OCI-LY7 (cell line): ENCODE measurements around the gene PTEN.

Source experiments
- CTCF ChIP-seq: fragments of 200-600 bp; sonication (generic); conservative IDR thresholded peaks from 2 replicates; pipeline ENCODE4 v1.5.1; 2014; ENCODE audit warnings: mild to moderate bottlenecking, antibody characterized with exemption, low read length, moderate library complexity, mixed read lengths
- EZH2phosphoT487 ChIP-seq: fragments of 200-600 bp; sonication (generic); IDR thresholded peaks from 2 replicates; pipeline ENCODE4 v1.6.1; 2018; ENCODE audit warnings: low read depth, borderline replicate concordance, mild to moderate bottlenecking, mixed run types, antibody characterized with exemption, low read length, moderate library complexity, mixed read lengths

GRCh38 chr10:87952612-87953011, 89.2 kb downstream of the PTEN start:
- no peak for TF ChIP-seq EZH2phosphoT487
- no peak for TF ChIP-seq CTCF
